Upper lobe of left lung (tissue), 4 donors: ENCODE results near the gene PLCH2.

Experiments used
- CTCF ChIP-seq, 6 experiments: fragments of 450-650 bp in 4 of 6; fragments of 200-600 bp in 2 of 6; sonication (generic) in 2 of 6; IDR thresholded peaks; one replicate each; pipeline ENCODE4 v1.5.1; 2016 to 2019; ENCODE audit warnings: antibody characterized with exemption in 6 of 6
- POLR2A ChIP-seq, 4 donors: fragments of 450-650 bp; IDR thresholded peaks; one replicate each; pipeline ENCODE4 v1.5.1; 2016 to 2017; ENCODE audit warnings: antibody characterized with exemption in 4 of 4, mild to moderate bottlenecking in 2 of 4

- TF ChIP-seq POLR2A (IDR thresholded peaks at IDR 0.05) (no peak), CTCF (IDR thresholded peaks at IDR 0.05) (no peak)
Measured at GRCh38 chr1:2526824-2527555, 50.9 kb downstream of the PLCH2 start.
